Astrocyte (in vitro differentiated cells and primary cell): ENCODE results near the gene NAA16.

Experiments
- CTCF ChIP-seq: IDR thresholded peaks from 2 replicates; pipeline ENCODE4 v1.5.1; 2011; ENCODE audit warnings: low read depth, mild to moderate bottlenecking, inconsistent platforms, low read length, moderate library complexity; ENCODE audit not compliant: insufficient read depth
- EZH2 ChIP-seq: IDR thresholded peaks from 2 replicates; pipeline ENCODE4 v1.6.1; 2012; ENCODE audit warnings: mild to moderate bottlenecking, low read length, inconsistent platforms; ENCODE audit not compliant: insufficient read depth

- TF ChIP-seq CTCF: peak; percentile 86
- no peak for TF ChIP-seq EZH2
Measured at GRCh38 chr13:41352935-41353840, 42.1 kb downstream of the NAA16 start.
